Activated naive CD8-positive, alpha-beta T cell treated with anti-CD3 and anti-CD28 coated beads for 36 hours (primary cell): ENCODE measurements around the gene HIVEP2. TPM values are rescaled to one million over a fixed set of nuclear protein-coding genes. Genes with fewer than 3 reads are reported as not detected.
A peak's percentile ranks its signal among the peaks of the same experiment; 100 is the strongest.

ENCODE experiments used
- DNase-seq: peaks from one replicate; pipeline ENCODE4 v3.0.0; 2021
- H3K27ac Mint-ChIP-seq: one replicate; pipeline ENCODE4 v1.8.0; 2022; ENCODE audit warnings: mild to moderate bottlenecking, moderate library complexity, mixed read lengths
- H3K27me3 Mint-ChIP-seq: one replicate; pipeline ENCODE4 v1.8.0; 2022; ENCODE audit warnings: mild to moderate bottlenecking, mixed read lengths
- H3K36me3 Mint-ChIP-seq: one replicate; pipeline ENCODE4 v1.8.0; 2021; ENCODE audit warnings: mild to moderate bottlenecking, mixed read lengths
- H3K4me1 Mint-ChIP-seq: one replicate; pipeline ENCODE4 v1.8.0; 2021; ENCODE audit warnings: mixed read lengths
- H3K4me3 Mint-ChIP-seq: one replicate; pipeline ENCODE4 v1.8.0; 2022; ENCODE audit warnings: mild to moderate bottlenecking, moderate library complexity, mixed read lengths
- H3K9me3 Mint-ChIP-seq: one replicate; pipeline ENCODE4 v1.8.0; 2022; ENCODE audit warnings: mixed read lengths
- total RNA-seq, 2 experiments: library from RNA; stranded (reverse); gene quantifications; one replicate each; pipeline ENCODE4 v1.2.3, GENCODE V29; 2021

HIVEP2 gene
- total RNA-seq, 2 experiments from 2014 or later: 27.1 to 28.8 TPM

- Mint-ChIP-seq H3K27me3 (no peaks in the 10 kb centered on the region), H3K27ac (peak overlapping the region; percentile 89), H3K4me1 (peaks cover 86% of the 10 kb centered on the region), H3K4me3 (peak overlapping the region; percentile 71), H3K9me3 (peaks cover 3% of the 10 kb centered on the region), H3K36me3 (peaks cover 62% of the 10 kb centered on the region)
- peak; percentile 22 for DNase-seq
These were observed 9.1 kb downstream of the HIVEP2 start for GRCh38 chr6:142935553-142936517.

- H3K36me3 Mint-ChIP-seq: peaks cover 62% of the 10 kb centered on the region
- H3K4me3 Mint-ChIP-seq: no peak overlapping the region
- H3K27me3 Mint-ChIP-seq: no peaks in the 10 kb centered on the region
- H3K4me1 Mint-ChIP-seq: peaks cover 88% of the 10 kb centered on the region
- H3K9me3 Mint-ChIP-seq: peaks cover 3% of the 10 kb centered on the region
- no peak for DNase-seq
- H3K27ac Mint-ChIP-seq: peak overlapping the region; percentile 81
These were observed 10.4 kb downstream of the HIVEP2 start for GRCh38 chr6:142934599-142934998.

GRCh38 chr6:142934106-142934505 lies 10.9 kb downstream of the HIVEP2 start:
- DNase-seq: no peak
- Mint-ChIP-seq H3K9me3 (peaks cover 3% of the 10 kb centered on the region), H3K4me3 (no peak overlapping the region), H3K27ac (peak overlapping the region; percentile 81), H3K4me1 (peaks cover 88% of the 10 kb centered on the region), H3K36me3 (peaks cover 57% of the 10 kb centered on the region), H3K27me3 (no peaks in the 10 kb centered on the region)

- Mint-ChIP-seq H3K4me3 (no peak overlapping the region), H3K9me3 (peaks cover 3% of the 10 kb centered on the region), H3K27me3 (no peaks in the 10 kb centered on the region), H3K27ac (peak overlapping the region; percentile 81), H3K36me3 (peaks cover 60% of the 10 kb centered on the region), H3K4me1 (peaks cover 90% of the 10 kb centered on the region)
- no peak for DNase-seq
These were observed 11.3 kb downstream of the HIVEP2 start for GRCh38 chr6:142933701-142934100.

- Mint-ChIP-seq H3K36me3 (peaks cover 56% of the 10 kb centered on the region), H3K27ac (peak overlapping the region; percentile 81), H3K4me3 (peak overlapping the region; percentile 51), H3K9me3 (peaks cover 3% of the 10 kb centered on the region), H3K4me1 (peaks cover 84% of the 10 kb centered on the region), H3K27me3 (no peaks in the 10 kb centered on the region)
- no peak for DNase-seq
These were observed 12.1 kb downstream of the HIVEP2 start for GRCh38 chr6:142932889-142933288.

- Mint-ChIP-seq H3K9me3 (no peaks in the 10 kb centered on the region), H3K4me3 (peak overlapping the region; percentile 92), H3K36me3 (peaks cover 36% of the 10 kb centered on the region), H3K4me1 (peaks cover 74% of the 10 kb centered on the region), H3K27ac (peak overlapping the region; percentile 97), H3K27me3 (no peaks in the 10 kb centered on the region)
- no peak for DNase-seq
These were observed 15.1 kb downstream of the HIVEP2 start for GRCh38 chr6:142929751-142930358.

GRCh38 chr6:142927904-142928303 lies 17.1 kb downstream of the HIVEP2 start:
- H3K9me3 Mint-ChIP-seq: no peaks in the 10 kb centered on the region
- peak overlapping the region; percentile 92 for H3K4me3 Mint-ChIP-seq
- H3K27ac Mint-ChIP-seq: peak overlapping the region; percentile 97
- no peak for DNase-seq
- H3K36me3 Mint-ChIP-seq: peaks cover 25% of the 10 kb centered on the region
- no peaks in the 10 kb centered on the region for H3K27me3 Mint-ChIP-seq
- H3K4me1 Mint-ChIP-seq: peaks cover 63% of the 10 kb centered on the region

- DNase-seq: no peak
- no peaks in the 10 kb centered on the region for H3K9me3 Mint-ChIP-seq
- peak overlapping the region; percentile 97 for H3K27ac Mint-ChIP-seq
- H3K36me3 Mint-ChIP-seq: peaks cover 25% of the 10 kb centered on the region
- H3K4me1 Mint-ChIP-seq: peaks cover 56% of the 10 kb centered on the region
- H3K4me3 Mint-ChIP-seq: peak overlapping the region; percentile 92
- H3K27me3 Mint-ChIP-seq: no peaks in the 10 kb centered on the region
These were observed 17.8 kb downstream of the HIVEP2 start for GRCh38 chr6:142927271-142927580.

GRCh38 chr6:142926494-142927270 lies 18.3 kb downstream of the HIVEP2 start:
- no peaks in the 10 kb centered on the region for H3K9me3 Mint-ChIP-seq
- peaks cover 28% of the 10 kb centered on the region for H3K36me3 Mint-ChIP-seq
- H3K27me3 Mint-ChIP-seq: no peaks in the 10 kb centered on the region
- peak; percentile 79 for DNase-seq
- peak overlapping the region; percentile 97 for H3K27ac Mint-ChIP-seq
- peak overlapping the region; percentile 92 for H3K4me3 Mint-ChIP-seq
- H3K4me1 Mint-ChIP-seq: peaks cover 56% of the 10 kb centered on the region

- Mint-ChIP-seq H3K27ac (peak overlapping the region; percentile 97), H3K36me3 (peaks cover 27% of the 10 kb centered on the region), H3K4me3 (peak overlapping the region; percentile 92), H3K4me1 (peaks cover 53% of the 10 kb centered on the region), H3K9me3 (no peaks in the 10 kb centered on the region), H3K27me3 (no peaks in the 10 kb centered on the region)
- no peak for DNase-seq
These were observed 18.8 kb downstream of the HIVEP2 start for GRCh38 chr6:142926177-142926493.

- H3K4me3 Mint-ChIP-seq: peak overlapping the region; percentile 54
- no peaks in the 10 kb centered on the region for H3K9me3 Mint-ChIP-seq
- H3K27me3 Mint-ChIP-seq: no peaks in the 10 kb centered on the region
- no peak for DNase-seq
- H3K27ac Mint-ChIP-seq: peak overlapping the region; percentile 97
- H3K4me1 Mint-ChIP-seq: peaks cover 55% of the 10 kb centered on the region
- peaks cover 29% of the 10 kb centered on the region for H3K36me3 Mint-ChIP-seq
These were observed 19.3 kb downstream of the HIVEP2 start for GRCh38 chr6:142925575-142926110.

- peaks cover 43% of the 10 kb centered on the region for H3K36me3 Mint-ChIP-seq
These were observed 26.5 kb downstream of the HIVEP2 start for GRCh38 chr6:142918339-142919042.

GRCh38 chr6:142916881-142917280 lies 28.1 kb downstream of the HIVEP2 start:
- Mint-ChIP-seq H3K4me3 (no peak overlapping the region), H3K4me1 (peaks cover 78% of the 10 kb centered on the region), H3K36me3 (peaks cover 46% of the 10 kb centered on the region), H3K9me3 (peaks cover 3% of the 10 kb centered on the region), H3K27me3 (no peaks in the 10 kb centered on the region), H3K27ac (peak overlapping the region; percentile 46)
- no peak for DNase-seq

More at GRCh38 chr6:142918339-142919042, 26.5 kb downstream of the HIVEP2 start:
- Mint-ChIP-seq H3K9me3 (no peaks in the 10 kb centered on the region), H3K27ac (peak overlapping the region; percentile 82), H3K4me3 (no peak overlapping the region), H3K27me3 (no peaks in the 10 kb centered on the region), H3K4me1 (peaks cover 68% of the 10 kb centered on the region)
- no peak for DNase-seq

GRCh38 chr6:142914937-142915697 lies 29.9 kb downstream of the HIVEP2 start:
- DNase-seq: no peak
- Mint-ChIP-seq H3K4me1 (peaks cover 82% of the 10 kb centered on the region), H3K9me3 (peaks cover 3% of the 10 kb centered on the region), H3K36me3 (peaks cover 57% of the 10 kb centered on the region), H3K4me3 (peak overlapping the region; percentile 42), H3K27me3 (no peaks in the 10 kb centered on the region), H3K27ac (peak overlapping the region; percentile 100)
